MM.1S (cell line): ENCODE measurements around the gene NARF.

ENCODE experiments used
- CTCF ChIP-seq: fragments of 300-600 bp; sonication (generic); IDR thresholded peaks from 2 replicates; pipeline ENCODE4 v1.5.1; 2016; ENCODE audit warnings: antibody characterized with exemption, low read length, mixed read lengths
- EZH2phosphoT487 ChIP-seq: fragments of 300-600 bp; sonication (generic); IDR thresholded peaks from 2 replicates; pipeline ENCODE4 v1.6.1; 2018; ENCODE audit warnings: antibody characterized with exemption, low read length

GRCh38 chr17:82412535-82413520 is 45.7 kb upstream of the NARF start:
- TF ChIP-seq EZH2phosphoT487: no peak
- no peak for TF ChIP-seq CTCF
